Trophoblast cell (in vitro differentiated cells and primary cell): Measurements from ENCODE around the gene KCTD13.

Experiments
- DNase-seq, 2 donors: peaks; one replicate each; pipeline ENCODE4 v3.0.0-alpha.2; 2016
- H2AFZ ChIP-seq: 2 replicates; pipeline ENCODE4 v1.6.1; 2013; ENCODE audit warnings: low read length, moderate library complexity, mild to moderate bottlenecking; ENCODE audit not compliant: insufficient read depth, poor library complexity
- H2AK5ac ChIP-seq: 2 replicates; pipeline ENCODE4 v1.6.1; 2013; ENCODE audit warnings: mild to moderate bottlenecking, low read length
- H2BK120ac ChIP-seq: 2 replicates; pipeline ENCODE4 v1.6.1; 2013; ENCODE audit warnings: low read length, mild to moderate bottlenecking, moderate library complexity; ENCODE audit not compliant: insufficient read depth, poor library complexity
- H2BK12ac ChIP-seq: 2 replicates; pipeline ENCODE4 v1.6.1; 2013; ENCODE audit warnings: mild to moderate bottlenecking, low read length, moderate library complexity
- H2BK5ac ChIP-seq: 2 replicates; pipeline ENCODE4 v1.6.1; 2013; ENCODE audit warnings: low read length, low read depth, moderate library complexity, mild to moderate bottlenecking; ENCODE audit not compliant: poor library complexity
- H3K14ac ChIP-seq: 2 replicates; pipeline ENCODE4 v1.6.1; 2013; ENCODE audit warnings: mild to moderate bottlenecking, low read length
- H3K18ac ChIP-seq: 2 replicates; pipeline ENCODE4 v1.6.1; 2013; ENCODE audit warnings: mild to moderate bottlenecking, low read length
- H3K23ac ChIP-seq: 2 replicates; pipeline ENCODE4 v1.6.1; 2013; ENCODE audit warnings: low read length
- H3K27ac ChIP-seq: 2 replicates; pipeline ENCODE4 v1.5.1; 2013; ENCODE audit warnings: low read depth, mild to moderate bottlenecking, inconsistent platforms, low read length, moderate library complexity
- H3K27me3 ChIP-seq: 2 replicates; pipeline ENCODE4 v1.6.1; 2013; ENCODE audit warnings: inconsistent platforms, mild to moderate bottlenecking, low read length, moderate library complexity; ENCODE audit not compliant: insufficient read depth
- H3K36me3 ChIP-seq, 2 experiments: 1 replicate in 1 of 2; 2 replicates in 1 of 2; pipeline ENCODE4 v1.6.1; 2013; ENCODE audit warnings: low read length in 2 of 2, mild to moderate bottlenecking in 2 of 2, moderate library complexity in 1 of 2; ENCODE audit not compliant: insufficient read depth in 2 of 2, control insufficient read depth in 1 of 2
- H3K4ac ChIP-seq: 2 replicates; pipeline ENCODE4 v1.6.1; 2013; ENCODE audit warnings: low read depth, mild to moderate bottlenecking, low read length, moderate library complexity
- H3K4me1 ChIP-seq, 2 experiments: 1 replicate in 1 of 2; 2 replicates in 1 of 2; pipeline ENCODE4 v1.6.1; 2013; ENCODE audit warnings: low read length in 2 of 2, mild to moderate bottlenecking in 2 of 2, moderate library complexity in 1 of 2; ENCODE audit not compliant: insufficient read depth in 2 of 2, control insufficient read depth in 1 of 2
- H3K4me2 ChIP-seq: 2 replicates; pipeline ENCODE4 v1.6.1; 2013; ENCODE audit warnings: inconsistent platforms, mild to moderate bottlenecking, low read length, moderate library complexity
- H3K4me3 ChIP-seq: 2 replicates; pipeline ENCODE4 v1.5.1; 2013; ENCODE audit warnings: mild to moderate bottlenecking, low read depth, low read length, inconsistent platforms
- H3K79me1 ChIP-seq: one replicate; pipeline ENCODE4 v1.6.1; 2013; ENCODE audit warnings: low read length
- H3K79me2 ChIP-seq: 2 replicates; pipeline ENCODE4 v1.6.1; 2013; ENCODE audit warnings: low read length, mild to moderate bottlenecking; ENCODE audit not compliant: control insufficient read depth, insufficient read depth, poor library complexity
- H3K9ac ChIP-seq: 2 replicates; pipeline ENCODE4 v1.6.1; 2013; ENCODE audit warnings: mild to moderate bottlenecking, low read length
- H3K9me3 ChIP-seq: 2 replicates; pipeline ENCODE4 v1.6.1; 2013; ENCODE audit warnings: low read depth, mild to moderate bottlenecking, control low read depth, inconsistent platforms, low read length; ENCODE audit not compliant: insufficient read depth
- H4K12ac ChIP-seq: 2 replicates; pipeline ENCODE4 v1.6.1; 2013; ENCODE audit warnings: low read depth, mild to moderate bottlenecking, low read length, moderate library complexity
- H4K8ac ChIP-seq: 2 replicates; pipeline ENCODE4 v1.6.1; 2013; ENCODE audit warnings: low read depth, mild to moderate bottlenecking, low read length, moderate library complexity
- H4K91ac ChIP-seq: one replicate; pipeline ENCODE4 v1.6.1; 2013; ENCODE audit warnings: low read depth, mild to moderate bottlenecking, low read length, moderate library complexity
- WGBS: extraction: QIAGEN DNeasy Blood & Tissue Kit; methylation state at CpG from one replicate; pipeline ENCODE4 v1.1.7; 2013; ENCODE audit warnings: missing lambda C conversion rate; ENCODE audit not compliant: insufficient read length, insufficient coverage; ENCODE audit errors: extremely low coverage; 5-methylcytosine and 5-hydroxymethylcytosine counted together

KCTD13 gene

DNA sequence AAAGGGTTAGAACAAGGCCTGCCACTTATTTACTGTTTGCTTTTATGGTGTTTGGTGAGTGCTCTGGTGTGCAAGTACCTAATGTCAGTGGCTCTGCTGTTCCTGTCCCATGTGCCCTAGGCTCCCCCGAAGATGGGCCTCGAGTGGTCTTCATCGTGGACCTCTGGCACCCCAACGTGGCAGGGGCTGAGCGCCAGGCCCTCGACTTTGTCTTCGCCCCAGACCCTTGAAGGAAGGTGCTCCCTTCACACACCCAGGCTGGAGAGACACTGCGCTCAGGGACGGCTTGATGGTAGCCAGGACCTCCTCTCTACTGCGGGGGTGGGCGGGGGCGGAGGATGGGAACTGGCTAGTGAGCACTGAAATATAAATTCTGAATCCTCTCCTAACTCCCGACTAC lies 20.4 kb downstream of the KCTD13 start:
- Histone ChIP-seq H3K4ac (no peak overlapping the region), H3K23ac (no peak overlapping the region), H3K18ac (no peak overlapping the region), H4K91ac (no peak overlapping the region), H2AFZ (no peak overlapping the region), H3K4me3 (no peak overlapping the region), H3K14ac (no peak overlapping the region), H3K9me3 (no peaks in the 10 kb centered on the region), H2BK120ac (no peak overlapping the region), H2AK5ac (no peak overlapping the region), H4K12ac (no peak overlapping the region), H3K27me3 (no peaks in the 10 kb centered on the region), H3K9ac (no peak overlapping the region), H3K4me1 (peaks cover 0 to 2% of the 10 kb centered on the region in 2 experiments), H2BK5ac (no peak overlapping the region), H3K4me2 (no peak overlapping the region), H2BK12ac (no peak overlapping the region), H3K36me3 (no peaks in the 10 kb centered on the region), H3K79me2 (no peaks in the 10 kb centered on the region), H4K8ac (no peak overlapping the region), H3K27ac (no peak overlapping the region), H3K79me1 (no peaks in the 10 kb centered on the region)
- no CpG with 5 or more reads among the region's 13 CpGs for WGBS
- no peak for DNase-seq

DNA sequence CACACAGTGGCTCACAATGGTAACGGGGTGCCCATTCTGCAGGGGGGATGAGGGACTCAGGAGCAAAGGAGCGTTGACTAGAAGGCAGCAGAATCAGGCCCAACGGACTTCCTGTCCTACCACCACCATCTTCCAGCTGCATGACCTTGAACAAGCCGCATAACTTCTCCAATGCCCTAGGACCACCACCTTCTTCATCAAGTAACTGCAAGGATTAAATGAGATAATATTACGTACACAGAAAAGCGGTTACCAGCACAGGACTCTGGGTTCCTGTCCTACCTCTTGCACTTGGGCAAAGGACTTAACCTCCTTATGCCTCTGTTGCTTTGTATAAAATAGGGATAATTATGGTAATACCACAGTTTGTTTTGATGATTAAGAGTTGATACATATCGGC lies 21.1 kb downstream of the KCTD13 start:
- no peak for DNase-seq
- no peak overlapping the region for H3K4ac ChIP-seq
- no peaks in the 10 kb centered on the region for H3K27me3 ChIP-seq
- no peak overlapping the region for H3K4me3 ChIP-seq
- no peak overlapping the region for H2BK12ac ChIP-seq
- peaks cover 0 to 4% of the 10 kb centered on the region in 2 experiments for H3K4me1 ChIP-seq
- no peaks in the 10 kb centered on the region for H3K79me2 ChIP-seq
- no peak overlapping the region for H4K12ac ChIP-seq
- H3K4me2 ChIP-seq, result no peak overlapping the region
- H3K36me3 ChIP-seq, result no peaks in the 10 kb centered on the region
- H2BK120ac ChIP-seq, result no peak overlapping the region
- no peak overlapping the region for H3K23ac ChIP-seq
- WGBS, result no CpG with 5 or more reads among the region's 7 CpGs
- H3K27ac ChIP-seq, result no peak overlapping the region
- no peak overlapping the region for H4K91ac ChIP-seq
- H3K9me3 ChIP-seq, result no peaks in the 10 kb centered on the region
- H4K8ac ChIP-seq, result no peak overlapping the region
- no peak overlapping the region for H2BK5ac ChIP-seq
- H3K18ac ChIP-seq, result no peak overlapping the region
- H3K9ac ChIP-seq, result no peak overlapping the region
- no peak overlapping the region for H2AK5ac ChIP-seq
- H2AFZ ChIP-seq, result no peak overlapping the region
- no peak overlapping the region for H3K14ac ChIP-seq
- no peaks in the 10 kb centered on the region for H3K79me1 ChIP-seq

DNA sequence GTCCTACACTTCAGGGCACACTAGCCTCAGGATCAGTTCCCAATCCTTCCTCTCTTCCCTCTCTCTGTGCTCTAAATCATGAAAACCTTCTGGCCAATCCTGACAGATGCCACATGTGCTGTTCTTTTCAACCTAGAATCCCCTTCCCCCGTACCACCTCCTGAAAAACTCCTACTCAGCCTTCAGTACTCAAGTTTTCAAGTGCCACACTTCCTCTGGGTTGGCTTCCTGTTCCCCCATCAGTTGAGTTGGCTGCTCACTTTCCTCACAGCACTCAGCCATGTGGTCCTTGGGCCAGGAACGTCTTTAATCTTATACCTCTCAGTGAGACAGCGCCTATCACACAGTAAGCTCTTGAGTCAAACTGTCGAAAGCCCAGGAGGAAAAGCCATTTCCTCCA lies 22.4 kb downstream of the KCTD13 start:
- Histone ChIP-seq H2BK120ac (no peak overlapping the region), H3K4me2 (no peak overlapping the region), H3K9me3 (no peaks in the 10 kb centered on the region), H3K36me3 (no peaks in the 10 kb centered on the region), H3K4me3 (no peak overlapping the region), H2BK5ac (no peak overlapping the region), H3K4ac (no peak overlapping the region), H3K79me1 (peaks cover 2% of the 10 kb centered on the region), H4K8ac (no peak overlapping the region), H2AFZ (no peak overlapping the region), H3K18ac (no peak overlapping the region), H3K79me2 (no peaks in the 10 kb centered on the region), H3K4me1 (peaks cover 4 to 6% of the 10 kb centered on the region in 2 experiments), H2BK12ac (no peak overlapping the region), H3K27ac (no peak overlapping the region), H4K12ac (no peak overlapping the region), H3K9ac (no peak overlapping the region), H3K14ac (no peak overlapping the region), H2AK5ac (no peak overlapping the region), H3K27me3 (no peaks in the 10 kb centered on the region), H3K23ac (no peak overlapping the region), H4K91ac (no peak overlapping the region)
- no peak for DNase-seq
- WGBS, result no CpG with 5 or more reads among the region's 4 CpGs

DNA sequence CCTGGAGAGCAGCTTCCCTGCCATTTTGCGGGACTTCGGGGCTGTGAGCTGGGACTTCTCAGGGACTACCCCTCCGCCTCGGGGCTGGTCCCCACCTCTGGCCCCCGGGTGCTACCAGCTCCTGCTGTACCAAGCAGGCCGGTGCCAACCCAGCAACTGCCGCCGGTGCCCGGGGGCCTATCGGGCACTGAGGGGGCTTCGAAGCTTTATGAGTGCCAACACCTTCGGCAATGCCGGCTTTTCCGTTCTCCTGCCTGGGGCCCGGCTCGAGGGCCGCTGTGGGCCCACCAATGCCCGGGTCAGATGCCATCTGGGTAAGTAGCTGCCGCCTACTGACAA lies 24.4 kb downstream of the KCTD13 start:
- Histone ChIP-seq H2BK5ac (no peak overlapping the region), H4K12ac (no peak overlapping the region), H3K9me3 (no peaks in the 10 kb centered on the region), H3K79me2 (no peaks in the 10 kb centered on the region), H3K4me1 (peaks cover 4 to 12% of the 10 kb centered on the region in 2 experiments), H2BK120ac (no peak overlapping the region), H3K4me3 (no peak overlapping the region), H3K4me2 (no peak overlapping the region), H3K27ac (no peak overlapping the region), H3K79me1 (peaks cover 2% of the 10 kb centered on the region), H3K36me3 (no peaks in the 10 kb centered on the region), H3K18ac (no peak overlapping the region), H4K8ac (no peak overlapping the region), H2AFZ (no peak overlapping the region), H3K4ac (no peak overlapping the region), H3K9ac (no peak overlapping the region), H3K27me3 (no peaks in the 10 kb centered on the region), H2BK12ac (no peak overlapping the region), H4K91ac (no peak overlapping the region), H3K14ac (no peak overlapping the region), H2AK5ac (no peak overlapping the region), H3K23ac (no peak overlapping the region)
- no peak for DNase-seq
- no CpG with 5 or more reads among the region's 19 CpGs for WGBS
